GM23338 (cell line): ENCODE results near the gene PSD4. TPM values are rescaled to one million over a fixed set of nuclear protein-coding genes. Genes with fewer than 3 reads are reported as not detected.

Experiments used
- ATAC-seq: fragments of 200-7000 bp; cut with Tn5 transposase; 3 replicates; pipeline ENCODE4 v1.9.1; 2020
- DNase-seq: peaks from one replicate; pipeline ENCODE4 v3.0.0-alpha.2; 2015; ENCODE audit warnings: low spot score
- H2AFZ ChIP-seq: fragments of 200-600 bp; sonication (generic); 2 replicates; pipeline ENCODE4 v1.8.0; 2016; ENCODE audit warnings: antibody characterized with exemption, mild to moderate bottlenecking, moderate library complexity
- H3F3A ChIP-seq: fragments of 200-600 bp; sonication (generic); replicated peaks from 2 replicates; pipeline ENCODE4 v1.8.0; 2017; ENCODE audit warnings: antibody characterized with exemption, mixed run types, low read depth
- H3K27ac ChIP-seq: fragments of 200-600 bp; sonication (generic); 2 replicates; pipeline ENCODE4 v1.6.1; 2016; ENCODE audit warnings: low read depth
- H3K27me3 ChIP-seq: fragments of 200-600 bp; sonication (generic); 2 replicates; pipeline ENCODE4 v1.8.0; 2016; ENCODE audit warnings: mild to moderate bottlenecking, mixed run types, moderate library complexity; ENCODE audit not compliant: insufficient read depth
- H3K36me3 ChIP-seq: fragments of 200-600 bp; sonication (generic); 2 replicates; pipeline ENCODE4 v1.8.0; 2016; ENCODE audit warnings: mild to moderate bottlenecking; ENCODE audit not compliant: insufficient read depth
- H3K4me1 ChIP-seq: fragments of 200-600 bp; sonication (generic); 2 replicates; pipeline ENCODE4 v1.8.0; 2016; ENCODE audit warnings: mild to moderate bottlenecking, moderate library complexity; ENCODE audit not compliant: insufficient read depth
- H3K4me2 ChIP-seq: fragments of 200-600 bp; sonication (generic); 2 replicates; pipeline ENCODE4 v1.7.1; 2017; ENCODE audit warnings: mixed run types
- H3K4me3 ChIP-seq: fragments of 200-600 bp; sonication (generic); 2 replicates; pipeline ENCODE4 v1.6.1; 2016; ENCODE audit warnings: mixed run types
- H3K79me2 ChIP-seq: fragments of 200-600 bp; sonication (generic); replicated peaks from 2 replicates; pipeline ENCODE4 v1.8.0; 2017; ENCODE audit warnings: mild to moderate bottlenecking; ENCODE audit not compliant: insufficient read depth
- H3K9me2 ChIP-seq: fragments of 200-600 bp; sonication (generic); 2 replicates; pipeline ENCODE4 v1.8.0; 2017; ENCODE audit not compliant: insufficient read depth
- H4K20me1 ChIP-seq: fragments of 200-600 bp; sonication (generic); replicated peaks from 2 replicates; pipeline ENCODE4 v1.8.0; 2017; ENCODE audit warnings: mild to moderate bottlenecking; ENCODE audit not compliant: insufficient read depth
- H3K27ac Mint-ChIP-seq: 2 replicates; pipeline ENCODE4 v1.8.0; 2020; ENCODE audit warnings: inconsistent platforms, mild to moderate bottlenecking, moderate library complexity, mixed read lengths
- H3K27me3 Mint-ChIP-seq: 3 replicates; pipeline ENCODE4 v1.8.0; 2022; ENCODE audit warnings: low read depth, mild to moderate bottlenecking, moderate library complexity, mixed read lengths, inconsistent platforms; ENCODE audit not compliant: insufficient read depth, poor library complexity
- H3K36me3 Mint-ChIP-seq: 3 replicates; pipeline ENCODE4 v1.8.0; 2021; ENCODE audit warnings: low read depth, mild to moderate bottlenecking, inconsistent platforms, moderate library complexity, mixed read lengths
- H3K4me1 Mint-ChIP-seq: 3 replicates; pipeline ENCODE4 v1.8.0; 2020; ENCODE audit warnings: mild to moderate bottlenecking, inconsistent platforms, mixed read lengths
- H3K4me3 Mint-ChIP-seq: 3 replicates; pipeline ENCODE4 v1.8.0; 2021; ENCODE audit warnings: moderate library complexity, mild to moderate bottlenecking, inconsistent platforms, mixed read lengths
- H3K9me3 Mint-ChIP-seq: 3 replicates; pipeline ENCODE4 v1.8.0; 2020; ENCODE audit warnings: moderate library complexity, mild to moderate bottlenecking, inconsistent platforms, mixed read lengths
- CREB1 ChIP-seq: fragments of 250-450 bp; sonication (Bioruptor Pico); IDR thresholded peaks from 2 replicates; pipeline ENCODE4 v1.5.0; 2020; ENCODE audit warnings: low read depth, mild to moderate bottlenecking, moderate library complexity
- CTCF ChIP-seq, 2 experiments: fragments of 200-600 bp in 1 of 2; sonication (generic) in 1 of 2; conservative IDR thresholded peaks; 2 replicates each; pipeline versions ENCODE4 v1.5.1 to v1.6.1; 2016 to 2017; ENCODE audit warnings: antibody characterized with exemption in 2 of 2, low read depth in 2 of 2, mild to moderate bottlenecking in 2 of 2, moderate library complexity in 1 of 2
- ETS1 ChIP-seq: IDR thresholded peaks from 2 replicates; pipeline ENCODE4 v1.6.1; 2016; ENCODE audit warnings: antibody characterized with exemption
- EZH2 ChIP-seq: fragments of 200-600 bp; sonication (generic); IDR thresholded peaks from one replicate; pipeline ENCODE4 v1.8.0; 2017; ENCODE audit warnings: antibody characterized with exemption, mild to moderate bottlenecking, low read depth; ENCODE audit not compliant: unreplicated experiment
- EZH2phosphoT487 ChIP-seq: fragments of 200-600 bp; sonication (generic); IDR thresholded peaks from one replicate; pipeline ENCODE4 v1.8.1; 2018; ENCODE audit warnings: antibody characterized with exemption; ENCODE audit not compliant: unreplicated experiment
- JUNB ChIP-seq: IDR thresholded peaks from one replicate; pipeline ENCODE4 v1.6.1; 2016; ENCODE audit warnings: antibody characterized with exemption; ENCODE audit not compliant: unreplicated experiment
- NANOG ChIP-seq: IDR thresholded peaks from 2 replicates; pipeline ENCODE4 v1.6.1; 2016; ENCODE audit warnings: antibody characterized with exemption, borderline replicate concordance
- POLR2AphosphoS5 ChIP-seq: IDR thresholded peaks from 2 replicates; pipeline ENCODE4 v1.6.1; 2016; ENCODE audit warnings: antibody characterized with exemption, low read depth
- STAT1 ChIP-seq: IDR thresholded peaks from one replicate; pipeline ENCODE4 v1.6.1; 2016; ENCODE audit warnings: antibody characterized with exemption; ENCODE audit not compliant: unreplicated experiment
- ZNF114 ChIP-seq: fragments of 250-450 bp; sonication (Bioruptor Pico); IDR thresholded peaks from 2 replicates; pipeline ENCODE4 v1.5.0; 2020; ENCODE audit warnings: mild to moderate bottlenecking, moderate library complexity
- ZNF331 ChIP-seq: fragments of 250-450 bp; sonication (Bioruptor Pico); IDR thresholded peaks from 2 replicates; pipeline ENCODE4 v1.5.0; 2020; ENCODE audit warnings: low read depth, mild to moderate bottlenecking, moderate library complexity
- ZNF462 ChIP-seq: fragments of 250-450 bp; sonication (Bioruptor Pico); IDR thresholded peaks from 2 replicates; pipeline ENCODE4 v1.5.0; 2020; ENCODE audit warnings: mild to moderate bottlenecking, moderate library complexity
- polyA plus RNA-seq: library from polyadenylated mRNA; unstranded; fragments of >200 nt; fragmentation: Nextera tagmentation; extraction: Ambion mirVana; gene quantifications from 2 replicates; pipeline ENCODE4 v1.2.1, GENCODE V29; 2016
- total RNA-seq: library from RNA; depleted of rRNA; stranded (reverse); fragments of >200 nt; shearing (Covaris generic); gene quantifications from 2 replicates; pipeline ENCODE4 v1.2.3, GENCODE V29; 2014
- TF ChIP-seq, protein P1 (sequence below): IDR thresholded peaks from one replicate; pipeline ENCODE4 v1.6.1; 2018; ENCODE audit warnings: antibody characterized with exemption; ENCODE audit not compliant: unreplicated experiment

Gene PSD4
- total and polyA plus RNA-seq, 2 experiments from 2014 or later, result 0.06 to 0.66 TPM

GRCh38 chr2:113141451-113141850 lies 32.3 kb upstream of the PSD4 start:
- Histone ChIP-seq H3K79me2 (no peaks in the 10 kb centered on the region), H4K20me1 (no peaks in the 10 kb centered on the region), H3K9me2 (no peaks in the 10 kb centered on the region), H3K27me3 (no peaks in the 10 kb centered on the region), H3K4me1 (no peaks in the 10 kb centered on the region), H3F3A (no peaks in the 10 kb centered on the region), H3K4me3 (no peak overlapping the region), H3K27ac (no peak overlapping the region), H2AFZ (peak overlapping the region; percentile 47; the same call in 1 of the 2 replicates), H3K36me3 (no peaks in the 10 kb centered on the region), H3K4me2 (no peak overlapping the region)
- Mint-ChIP-seq H3K9me3 (no peaks in the 10 kb centered on the region), H3K4me1 (no peaks in the 10 kb centered on the region), H3K4me3 (no peak overlapping the region), H3K36me3 (no peaks in the 10 kb centered on the region), H3K27me3 (no peaks in the 10 kb centered on the region), H3K27ac (no peak overlapping the region)
- DNase-seq (no peak), ATAC-seq (no peak)
- no peak for TF ChIP-seq NANOG
- TF ChIP-seq EZH2, result no peak
- no peak for TF ChIP-seq STAT1
- no peak for TF ChIP-seq CREB1 (CRISPR knock-in tag)
- TF ChIP-seq, protein P1, sequence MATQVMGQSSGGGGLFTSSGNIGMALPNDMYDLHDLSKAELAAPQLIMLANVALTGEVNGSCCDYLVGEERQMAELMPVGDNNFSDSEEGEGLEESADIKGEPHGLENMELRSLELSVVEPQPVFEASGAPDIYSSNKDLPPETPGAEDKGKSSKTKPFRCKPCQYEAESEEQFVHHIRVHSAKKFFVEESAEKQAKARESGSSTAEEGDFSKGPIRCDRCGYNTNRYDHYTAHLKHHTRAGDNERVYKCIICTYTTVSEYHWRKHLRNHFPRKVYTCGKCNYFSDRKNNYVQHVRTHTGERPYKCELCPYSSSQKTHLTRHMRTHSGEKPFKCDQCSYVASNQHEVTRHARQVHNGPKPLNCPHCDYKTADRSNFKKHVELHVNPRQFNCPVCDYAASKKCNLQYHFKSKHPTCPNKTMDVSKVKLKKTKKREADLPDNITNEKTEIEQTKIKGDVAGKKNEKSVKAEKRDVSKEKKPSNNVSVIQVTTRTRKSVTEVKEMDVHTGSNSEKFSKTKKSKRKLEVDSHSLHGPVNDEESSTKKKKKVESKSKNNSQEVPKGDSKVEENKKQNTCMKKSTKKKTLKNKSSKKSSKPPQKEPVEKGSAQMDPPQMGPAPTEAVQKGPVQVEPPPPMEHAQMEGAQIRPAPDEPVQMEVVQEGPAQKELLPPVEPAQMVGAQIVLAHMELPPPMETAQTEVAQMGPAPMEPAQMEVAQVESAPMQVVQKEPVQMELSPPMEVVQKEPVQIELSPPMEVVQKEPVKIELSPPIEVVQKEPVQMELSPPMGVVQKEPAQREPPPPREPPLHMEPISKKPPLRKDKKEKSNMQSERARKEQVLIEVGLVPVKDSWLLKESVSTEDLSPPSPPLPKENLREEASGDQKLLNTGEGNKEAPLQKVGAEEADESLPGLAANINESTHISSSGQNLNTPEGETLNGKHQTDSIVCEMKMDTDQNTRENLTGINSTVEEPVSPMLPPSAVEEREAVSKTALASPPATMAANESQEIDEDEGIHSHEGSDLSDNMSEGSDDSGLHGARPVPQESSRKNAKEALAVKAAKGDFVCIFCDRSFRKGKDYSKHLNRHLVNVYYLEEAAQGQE, result no peak
- TF ChIP-seq ZNF331 (CRISPR knock-in tag), result no peak
- TF ChIP-seq CTCF (conservative IDR thresholded peaks at IDR 0.05; ENCODE audit: low read depth in 2 of 2), result no peak
- no peak for TF ChIP-seq ZNF114 (CRISPR knock-in tag)
- no peak for TF ChIP-seq ETS1
- TF ChIP-seq POLR2AphosphoS5, result no peak
- TF ChIP-seq EZH2phosphoT487, result no peak
- TF ChIP-seq JUNB, result no peak
- no peak for TF ChIP-seq ZNF462
